Activated CD4-positive, alpha-beta T cell treated with anti-CD3 and anti-CD28 coated beads, Interleukin-2, Interleukin-4, amounts not matched to agents 100 ng/mL and 50 ng/mL, durations not matched to agents 16 hours and 8 hours (primary cell): ENCODE measurements around the gene CALCOCO1.
A peak's percentile ranks its signal among the peaks of the same experiment; 100 is the strongest.
"Not testable (repeated sequence)": the region's sequence is repeated elsewhere in the genome, so short reads cannot be mapped to it uniquely, and the experiment has no call there.

ENCODE experiments used
- DNase-seq: peaks from one replicate; pipeline ENCODE4 v3.0.0-alpha.2; 2020; ENCODE audit warnings: low spot score

CALCOCO1 gene

GRCh38 chr12:53698948-53699677 is 28.1 kb downstream of the CALCOCO1 start:
- DNase-seq = no peak

DNA sequence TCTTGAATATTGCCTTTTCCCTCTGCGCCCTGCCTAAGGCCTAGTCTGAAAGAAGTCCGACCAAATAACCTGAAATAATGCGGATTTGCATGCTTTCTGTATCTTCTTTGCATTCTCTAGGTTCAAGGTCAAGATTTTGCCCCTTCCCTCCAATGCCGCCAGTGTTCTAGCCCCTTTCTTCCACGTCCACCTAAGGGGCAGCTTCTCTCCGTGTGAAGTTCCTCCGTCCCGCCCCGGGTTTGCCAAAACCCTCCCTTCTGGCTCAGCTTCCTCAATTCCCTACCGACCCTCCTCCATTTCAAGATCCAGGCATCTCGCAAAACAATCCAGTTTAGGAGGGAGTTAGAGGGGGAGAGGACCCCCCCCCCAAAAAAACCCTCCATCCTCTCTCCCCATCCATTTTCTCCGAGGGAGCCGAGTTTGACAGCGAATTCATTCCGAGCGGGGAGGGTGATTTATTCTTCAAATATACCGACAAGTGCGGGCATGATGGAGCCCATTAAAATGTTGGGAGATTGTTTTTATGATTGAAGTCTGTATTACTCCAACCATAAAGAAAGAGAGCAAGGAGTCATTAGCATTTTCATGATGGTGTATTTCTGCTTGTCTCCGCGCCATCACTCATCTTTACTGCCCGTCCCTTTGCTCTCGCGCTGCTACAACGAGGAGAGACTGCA is 30.5 kb downstream of the CALCOCO1 start:
- no peak for DNase-seq

DNA sequence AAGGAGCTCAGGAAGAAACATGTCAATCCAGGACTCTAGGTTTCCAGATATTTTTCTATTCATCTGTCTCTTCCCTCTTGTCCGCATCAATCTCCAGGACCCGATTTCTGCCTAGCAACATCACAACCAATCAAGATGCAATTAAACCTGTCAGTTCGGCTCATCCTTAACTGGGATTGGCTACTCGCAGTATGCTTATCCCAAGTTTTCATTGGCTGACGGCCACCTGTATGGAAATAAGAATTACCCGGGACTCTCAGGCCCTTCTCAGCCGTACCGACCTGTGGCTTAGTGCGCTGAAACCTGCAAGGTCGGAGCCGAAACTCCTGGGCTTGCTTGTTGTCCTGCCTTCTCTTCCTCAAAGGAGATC is 31.0 kb downstream of the CALCOCO1 start:
- peak; percentile 31 for DNase-seq

DNA sequence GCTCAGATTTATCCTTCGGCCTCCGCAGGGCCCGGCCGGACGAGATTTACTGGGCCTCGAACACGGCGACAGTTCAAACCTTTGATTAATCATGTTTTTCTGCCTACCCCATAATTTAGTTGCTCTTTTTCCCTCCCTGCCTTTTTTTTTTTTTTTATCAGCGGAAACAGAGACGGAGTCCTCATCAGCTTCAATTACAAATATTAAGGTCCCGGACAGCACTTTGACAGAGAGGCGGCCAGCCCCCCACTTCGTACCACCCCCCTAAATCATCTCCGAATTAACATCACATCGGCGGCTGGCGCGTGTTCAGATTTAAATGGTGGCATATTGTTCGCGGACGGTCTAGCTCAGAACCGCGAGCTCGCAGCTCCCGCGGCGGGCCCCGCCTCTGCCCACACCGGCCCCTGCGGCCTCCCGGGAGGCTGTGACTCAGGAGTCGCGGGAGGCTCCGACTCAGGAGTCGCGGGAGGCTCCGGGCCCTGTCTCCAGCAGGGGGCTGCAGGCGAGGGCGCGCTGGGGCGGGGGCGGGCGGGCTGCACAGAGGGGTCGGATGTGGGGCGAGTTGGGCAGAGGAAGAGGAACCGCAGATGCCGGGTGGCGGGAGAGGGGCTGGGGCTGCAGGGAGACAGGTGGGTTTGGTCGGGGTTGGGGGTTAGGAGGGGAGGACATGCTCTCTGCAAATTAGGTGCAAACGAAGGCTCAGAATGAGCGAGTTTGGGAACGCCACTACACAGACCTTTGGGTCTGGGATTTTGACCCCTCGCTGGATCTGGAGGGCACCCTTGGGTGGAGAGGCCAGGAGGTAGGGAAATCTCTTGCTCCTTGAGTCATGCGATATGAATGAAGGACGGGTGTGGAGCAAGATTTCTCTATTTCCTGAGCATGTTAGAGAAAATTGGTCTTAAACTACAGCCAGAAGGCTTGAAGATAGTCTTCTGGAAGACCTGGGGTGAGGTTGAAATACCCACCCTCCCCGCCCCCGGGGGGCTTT is 31.8 kb downstream of the CALCOCO1 start:
- DNase-seq = no peak

GRCh38 chr12:53694756-53695151 is 32.5 kb downstream of the CALCOCO1 start:
- DNase-seq = no peak

GRCh38 chr12:53688134-53688533 is 39.1 kb downstream of the CALCOCO1 start:
- no peak for DNase-seq

GRCh38 chr12:53686436-53686835 is 40.8 kb downstream of the CALCOCO1 start:
- no peak for DNase-seq

DNA sequence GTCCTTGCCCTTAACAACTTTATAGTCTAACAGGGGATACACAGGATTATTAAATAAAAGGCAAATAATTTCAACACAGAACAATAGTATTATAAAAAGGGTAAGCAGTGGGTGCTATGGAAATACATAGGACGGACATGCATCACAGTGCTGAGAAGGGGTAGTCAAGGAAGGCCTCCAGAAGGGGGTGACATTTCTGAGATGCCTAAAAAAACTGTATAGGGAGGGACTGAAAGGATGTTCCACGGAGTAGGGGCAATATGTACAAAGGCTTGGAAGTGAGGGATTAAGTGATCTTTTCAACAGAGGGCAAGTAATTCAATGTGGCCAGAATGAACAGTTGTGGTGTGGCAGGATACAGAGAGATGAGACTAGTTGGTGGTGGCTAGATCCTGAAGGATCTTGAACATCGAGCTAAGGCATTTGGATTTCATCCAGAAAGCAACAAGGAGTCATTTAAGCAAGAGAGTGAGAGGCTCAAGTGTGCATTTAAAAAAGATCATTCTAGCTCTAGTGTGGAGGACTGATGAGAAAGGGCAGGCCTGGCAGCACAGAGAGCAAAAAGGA is 42.5 kb downstream of the CALCOCO1 start:
- no peak for DNase-seq

DNA sequence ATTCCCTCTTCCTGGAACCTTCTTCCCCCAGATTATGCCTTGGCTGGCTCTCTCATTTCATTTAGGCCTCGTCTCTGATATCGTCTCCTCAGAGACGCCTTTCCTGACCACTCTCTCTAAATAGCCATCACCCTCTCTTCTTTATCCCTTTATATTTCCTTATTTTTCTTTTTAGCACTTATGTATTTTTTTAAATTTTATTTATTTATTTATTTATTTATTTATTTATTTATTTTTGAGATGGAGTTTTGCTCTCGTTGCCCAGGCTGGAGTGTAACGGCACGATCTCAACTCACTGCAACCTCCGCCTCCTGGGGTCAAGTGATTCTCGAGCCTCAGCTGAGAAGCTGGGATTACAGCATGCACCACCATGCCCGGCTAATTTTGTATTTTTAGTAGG is 43.3 kb downstream of the CALCOCO1 start:
- DNase-seq = no peak

- DNase-seq = no peak
Observed at GRCh38 chr12:53683494-53683893, 43.8 kb downstream of the CALCOCO1 start.

GRCh38 chr12:53680061-53680460 is 47.2 kb downstream of the CALCOCO1 start:
- DNase-seq = not testable (repeated sequence)

DNA sequence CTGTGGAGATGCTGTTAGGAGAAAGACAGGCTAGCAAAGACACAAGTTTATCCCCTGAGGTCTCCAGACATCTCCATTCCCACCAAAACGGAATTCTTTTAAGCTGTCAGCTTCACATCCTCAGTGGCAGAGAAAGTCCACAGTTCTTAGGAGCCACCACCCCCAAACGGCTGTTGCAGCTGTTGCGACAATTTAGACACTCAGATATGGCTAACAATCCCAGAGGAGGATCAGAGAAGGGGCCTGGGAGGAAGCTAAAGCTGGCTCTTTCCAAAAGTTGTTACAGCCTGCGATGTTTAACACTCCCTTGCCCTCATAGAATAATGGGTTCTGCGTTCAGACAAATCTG is 49.5 kb downstream of the CALCOCO1 start:
- no peak for DNase-seq

DNA sequence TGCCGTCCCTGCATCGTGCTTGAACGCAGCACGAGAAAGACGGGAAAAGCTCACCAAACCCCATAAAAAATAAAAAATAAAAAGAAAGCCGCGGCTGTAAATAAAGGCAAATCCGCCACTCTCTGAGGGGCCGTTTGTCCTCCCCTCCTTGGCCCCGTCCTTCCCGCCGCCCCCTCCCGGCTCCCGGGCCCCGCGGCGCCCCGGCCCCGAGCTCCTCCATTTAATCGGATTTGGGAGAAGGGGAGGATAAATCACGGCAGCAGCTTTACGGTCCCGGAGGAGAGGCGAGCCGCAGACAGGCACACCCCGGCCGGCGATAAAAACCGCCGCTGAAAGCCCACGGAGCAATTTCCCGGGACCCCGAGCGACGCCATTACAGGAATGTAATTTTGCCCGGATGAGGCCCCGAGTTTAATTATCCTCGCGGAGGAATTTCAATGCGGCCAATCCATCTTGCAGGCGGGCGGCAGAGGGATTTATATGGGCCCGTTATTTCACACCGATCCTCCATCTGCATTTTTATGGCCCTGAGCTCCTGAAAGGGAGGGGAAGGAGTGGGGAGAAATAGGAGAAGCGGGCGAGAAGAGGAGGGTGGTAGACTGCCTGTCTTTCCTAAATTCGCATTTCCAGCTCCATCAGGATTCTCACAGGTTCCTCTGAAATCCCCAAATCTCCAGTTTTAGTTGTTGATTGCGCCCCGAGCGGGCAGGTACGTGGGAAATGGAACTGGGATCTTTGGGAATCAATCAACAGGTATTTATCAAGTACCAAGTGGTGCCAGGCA is 50.0 kb downstream of the CALCOCO1 start:
- DNase-seq = no peak

DNA sequence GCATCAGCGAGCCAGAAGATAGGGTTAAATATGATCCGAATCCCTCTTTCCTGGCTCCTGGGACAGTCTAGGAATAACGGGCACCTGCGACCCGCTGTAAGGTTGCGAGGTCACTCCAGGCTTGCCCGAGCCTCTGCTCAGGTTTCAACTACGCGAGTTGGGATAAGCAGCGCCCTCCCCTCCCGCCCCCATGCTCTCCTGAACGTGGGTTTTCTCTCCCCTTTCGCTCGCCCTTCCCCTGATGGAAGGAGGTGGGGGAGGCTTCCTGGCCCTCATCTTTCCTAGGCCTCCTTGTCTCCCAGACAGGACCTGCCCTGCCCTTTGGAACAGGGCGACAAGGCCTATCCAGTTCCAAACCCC is 50.6 kb downstream of the CALCOCO1 start:
- no peak for DNase-seq

DNA sequence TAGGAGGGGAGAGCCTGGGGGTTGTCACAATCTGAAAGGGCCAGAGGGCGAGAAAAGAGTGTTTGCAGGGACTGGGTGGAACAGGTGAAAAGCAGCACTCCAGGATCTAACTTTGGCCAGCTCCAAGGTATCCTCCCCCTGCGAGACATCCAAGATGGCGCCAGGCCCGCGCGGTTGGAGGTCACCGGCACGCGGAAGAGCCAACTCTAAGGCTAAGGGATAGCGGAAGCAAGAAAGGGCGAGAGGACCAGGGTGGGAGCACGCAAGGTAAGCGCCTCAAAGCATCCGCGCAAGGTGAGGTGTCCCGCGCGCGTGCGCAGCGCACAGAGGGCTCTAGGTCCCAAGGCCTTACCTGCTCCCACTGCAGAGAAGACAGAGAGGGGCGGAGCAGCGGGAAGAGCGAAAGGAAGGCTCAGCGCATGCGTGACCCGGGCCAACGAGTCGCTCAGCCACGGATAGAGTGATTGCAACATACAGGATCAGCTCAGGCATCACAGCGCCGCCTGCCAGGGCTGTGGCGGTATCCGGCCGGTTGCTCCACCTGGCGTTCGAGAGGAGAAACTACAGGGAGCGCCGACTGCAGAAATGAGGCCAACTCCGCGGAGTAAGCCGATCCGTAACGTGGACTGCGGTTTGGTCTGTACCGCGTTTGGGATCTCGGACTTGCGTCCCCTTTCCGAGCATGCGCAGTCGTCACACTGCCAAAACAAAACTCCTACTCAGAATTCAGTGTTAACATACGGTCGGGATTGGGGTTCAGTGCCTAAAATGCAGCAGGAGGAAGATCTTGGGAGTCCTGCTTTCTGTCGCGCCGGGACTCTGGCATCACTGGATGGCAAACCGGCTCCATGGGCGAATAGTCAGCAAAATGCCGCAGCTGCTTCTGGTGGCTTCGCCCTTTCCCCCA is 51.3 kb downstream of the CALCOCO1 start, which contains the start of gene ATP5MC2:
Gene ATP5MC2, minus strand, starts transcription at position 383 of the 907 bp plus-strand sequence. CDS start 3,469 bp downstream, outside the sequence.
- peak; percentile 99 for DNase-seq

GRCh38 chr12:53674977-53675700 is 52.1 kb downstream of the CALCOCO1 start:
- no peak for DNase-seq

DNA sequence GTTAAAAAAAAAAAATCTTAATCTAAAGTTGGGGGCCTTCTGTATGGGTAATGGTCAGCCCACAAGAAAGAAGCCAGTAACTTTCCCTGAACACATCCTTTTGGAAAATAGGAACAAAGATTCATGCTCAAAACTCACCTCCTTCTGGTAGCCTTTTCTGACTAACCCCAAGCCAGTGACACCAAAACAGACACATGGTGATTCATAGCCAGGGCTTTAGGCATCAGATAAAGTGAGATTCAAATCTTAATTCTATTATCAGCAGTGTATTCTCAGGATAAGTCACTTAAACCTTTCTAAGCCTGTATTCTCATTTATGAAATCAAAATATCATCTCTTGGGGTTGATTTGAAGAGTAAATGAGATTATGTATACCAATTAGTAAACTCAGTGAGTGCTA is 56.3 kb downstream of the CALCOCO1 start:
- DNase-seq = peak; percentile 56

- no peak for DNase-seq
Observed at GRCh38 chr12:53670308-53670707, 56.9 kb downstream of the CALCOCO1 start.

- DNase-seq = no peak
Observed at GRCh38 chr12:53667080-53667479, 60.2 kb downstream of the CALCOCO1 start.

GRCh38 chr12:53664936-53665335 is 62.3 kb downstream of the CALCOCO1 start:
- DNase-seq = no peak
